ENCODE measurements around the gene TBXAS1. TPM values are rescaled to one million over a fixed set of nuclear protein-coding genes. Genes with fewer than 3 reads are reported as not detected.

The TBXAS1 gene
- total RNA-seq, 1 experiment from 2014 or later, result 2.2 TPM

- no peak overlapping the region for H3K4me3 ChIP-seq
- H3K79me2 ChIP-seq (ENCODE audit: low read depth), result no peaks in the 10 kb centered on the region
- CTCF ChIA-PET, result no interaction called here
- no peaks in the 10 kb centered on the region for H3K27me3 ChIP-seq (ENCODE audit: insufficient read depth, low read depth)
- H3K4me1 ChIP-seq (replicated peaks; ENCODE audit: insufficient read depth), result no peaks in the 10 kb centered on the region
- intact Hi-C loops (cut with micrococcal nuclease; ENCODE audit: unreplicated experiment), result loop anchor here (10.0 kb wide), 2 partner anchors 575 to 935 kb away; no protein-coding TSS in a partner anchor
- H4K20me1 ChIP-seq (ENCODE audit: insufficient read depth), result no peaks in the 10 kb centered on the region
- no peak overlapping the region for H3K4me2 ChIP-seq
- no peaks in the 10 kb centered on the region for H3K36me3 ChIP-seq (ENCODE audit: low read depth)
- no peaks in the 10 kb centered on the region for H3K9me2 ChIP-seq (ENCODE audit: insufficient read depth)
- H2AFZ ChIP-seq, result no peak overlapping the region
- H3K9me3 ChIP-seq (ENCODE audit: insufficient read depth, low read depth), result no peaks in the 10 kb centered on the region
- BruUV-seq (replicated peaks), result no TSS peak
- no peaks in the 10 kb centered on the region for H3F3A ChIP-seq (ENCODE audit: insufficient read depth, low read depth)
- H3K27ac ChIP-seq, result no peak overlapping the region
- DNase-seq, result no peak
- TF ChIP-seq EZH2 (IDR thresholded peaks at IDR 0.05; ENCODE audit: low read depth) (no peak), CTCF (conservative IDR thresholded peaks at IDR 0.05) (no peak)
- POLR2A ChIA-PET (ENCODE audit: unreplicated experiment), result interaction anchor here (0.6 kb wide), 1 partner anchor 15 kb away, joined by 3 read pairs; no protein-coding TSS in a partner anchor
Observed at GRCh38 chr7:140009735-140010134, 180.7 kb downstream of the TBXAS1 start.

GRCh38 chr7:140010194-140010895, 181.3 kb downstream of the TBXAS1 start:
- H3K4me3 ChIP-seq, result no peak overlapping the region
- intact Hi-C loops (cut with micrococcal nuclease; ENCODE audit: unreplicated experiment), result no loop called here

GRCh38 chr7:140013676-140014075, 184.6 kb downstream of the TBXAS1 start:
- TF ChIP-seq CTCF (conservative IDR thresholded peaks at IDR 0.05) (no peak), EZH2 (IDR thresholded peaks at IDR 0.05; ENCODE audit: low read depth) (no peak)
- BruUV-seq (replicated peaks), result no TSS peak
- Histone ChIP-seq H2AFZ (no peak overlapping the region), H3K27ac (no peak overlapping the region), H3K9me3 (ENCODE audit: insufficient read depth, low read depth) (no peaks in the 10 kb centered on the region), H3F3A (ENCODE audit: insufficient read depth, low read depth) (no peaks in the 10 kb centered on the region), H3K79me2 (ENCODE audit: low read depth) (no peaks in the 10 kb centered on the region), H3K36me3 (ENCODE audit: low read depth) (no peaks in the 10 kb centered on the region), H3K4me3 (no peak overlapping the region), H3K4me2 (no peak overlapping the region), H3K9me2 (ENCODE audit: insufficient read depth) (no peaks in the 10 kb centered on the region), H3K4me1 (replicated peaks; ENCODE audit: insufficient read depth) (no peaks in the 10 kb centered on the region), H4K20me1 (ENCODE audit: insufficient read depth) (no peaks in the 10 kb centered on the region), H3K27me3 (ENCODE audit: insufficient read depth, low read depth) (0 out of 2 replicates have a peak, but pooled peaks cover 5% of the 10 kb centered on the region)
- POLR2A ChIA-PET (ENCODE audit: unreplicated experiment), result interaction anchor here (0.6 kb wide), 1 partner anchor 646 kb away, joined by 3 read pairs; no protein-coding TSS in a partner anchor
- intact Hi-C loops (cut with micrococcal nuclease; ENCODE audit: unreplicated experiment), result no loop called here
- CTCF ChIA-PET, result interaction anchor here (0.7 kb wide), 1 partner anchor 11 kb away, joined by 3 read pairs; no protein-coding TSS in a partner anchor
- no peak for DNase-seq

More at GRCh38 chr7:140010194-140010895, 181.3 kb downstream of the TBXAS1 start:
- BruUV-seq (replicated peaks), result no TSS peak
- Histone ChIP-seq H3K36me3 (ENCODE audit: low read depth) (no peaks in the 10 kb centered on the region), H3F3A (ENCODE audit: insufficient read depth, low read depth) (no peaks in the 10 kb centered on the region), H3K79me2 (ENCODE audit: low read depth) (no peaks in the 10 kb centered on the region), H3K9me3 (ENCODE audit: insufficient read depth, low read depth) (no peaks in the 10 kb centered on the region), H3K4me2 (no peak overlapping the region), H3K27me3 (ENCODE audit: insufficient read depth, low read depth) (0 out of 2 replicates have a peak, but pooled peaks cover 5% of the 10 kb centered on the region), H3K27ac (no peak overlapping the region), H4K20me1 (ENCODE audit: insufficient read depth) (no peaks in the 10 kb centered on the region), H2AFZ (no peak overlapping the region), H3K4me1 (replicated peaks; ENCODE audit: insufficient read depth) (no peaks in the 10 kb centered on the region), H3K9me2 (ENCODE audit: insufficient read depth) (no peaks in the 10 kb centered on the region)
- POLR2A ChIA-PET (ENCODE audit: unreplicated experiment), result interaction anchor here (0.6 kb wide), 1 partner anchor 15 kb away, joined by 3 read pairs; no protein-coding TSS in a partner anchor
- CTCF ChIA-PET, result no interaction called here
- no peak for DNase-seq
- TF ChIP-seq CTCF (conservative IDR thresholded peaks at IDR 0.05) (no peak), EZH2 (IDR thresholded peaks at IDR 0.05; ENCODE audit: low read depth) (no peak)
